Activated naive CD4-positive, alpha-beta T cell treated with anti-CD3 and anti-CD28 coated beads for 36 hours (primary cell): ENCODE data around the gene ZSCAN22. TPM values are rescaled to one million over a fixed set of nuclear protein-coding genes. Genes with fewer than 3 reads are reported as not detected.
A peak's percentile ranks its signal among the peaks of the same experiment; 100 is the strongest.
"Not testable (repeated sequence)": the region's sequence is repeated elsewhere in the genome, so short reads cannot be mapped to it uniquely, and the experiment has no call there.

ENCODE experiments used
- CTCF ChIA-PET: fragments of 350-600 bp; sonication (Branson Sonifier 250); formaldehyde crosslinking; loops from one replicate; lab custom pipeline; 2021; ENCODE audit warnings: antibody characterized with exemption; lab: Charles Lee
- DNase-seq: peaks from one replicate; pipeline ENCODE4 v3.0.0-alpha.2; 2020
- H3K27ac Mint-ChIP-seq: one replicate; pipeline ENCODE4 v1.8.0; 2021; ENCODE audit warnings: mild to moderate bottlenecking, mixed read lengths
- H3K27me3 Mint-ChIP-seq: one replicate; pipeline ENCODE4 v1.8.0; 2021; ENCODE audit warnings: low read depth, mixed read lengths
- H3K36me3 Mint-ChIP-seq: one replicate; pipeline ENCODE4 v1.8.0; 2021; ENCODE audit warnings: low read depth, mixed read lengths
- H3K4me1 Mint-ChIP-seq: one replicate; pipeline ENCODE4 v1.8.0; 2021; ENCODE audit warnings: low read depth, mixed read lengths
- H3K4me3 Mint-ChIP-seq: one replicate; pipeline ENCODE4 v1.8.0; 2021; ENCODE audit warnings: mild to moderate bottlenecking, moderate library complexity, mixed read lengths
- H3K9me3 Mint-ChIP-seq: one replicate; pipeline ENCODE4 v1.8.0; 2021; ENCODE audit warnings: mixed read lengths
- intact Hi-C: fragments of 100-400 bp; cut with micrococcal nuclease; formaldehyde crosslinking; loops from one replicate; pipeline ENCODE4 v1.15.1; 2023
- total RNA-seq, 2 experiments: library from RNA; stranded (reverse); gene quantifications; one replicate each; pipeline ENCODE4 v1.2.3, GENCODE V29; 2021

Gene ZSCAN22
- total RNA-seq, 2 experiments from 2014 or later = 1.2 to 1.3 TPM

DNA sequence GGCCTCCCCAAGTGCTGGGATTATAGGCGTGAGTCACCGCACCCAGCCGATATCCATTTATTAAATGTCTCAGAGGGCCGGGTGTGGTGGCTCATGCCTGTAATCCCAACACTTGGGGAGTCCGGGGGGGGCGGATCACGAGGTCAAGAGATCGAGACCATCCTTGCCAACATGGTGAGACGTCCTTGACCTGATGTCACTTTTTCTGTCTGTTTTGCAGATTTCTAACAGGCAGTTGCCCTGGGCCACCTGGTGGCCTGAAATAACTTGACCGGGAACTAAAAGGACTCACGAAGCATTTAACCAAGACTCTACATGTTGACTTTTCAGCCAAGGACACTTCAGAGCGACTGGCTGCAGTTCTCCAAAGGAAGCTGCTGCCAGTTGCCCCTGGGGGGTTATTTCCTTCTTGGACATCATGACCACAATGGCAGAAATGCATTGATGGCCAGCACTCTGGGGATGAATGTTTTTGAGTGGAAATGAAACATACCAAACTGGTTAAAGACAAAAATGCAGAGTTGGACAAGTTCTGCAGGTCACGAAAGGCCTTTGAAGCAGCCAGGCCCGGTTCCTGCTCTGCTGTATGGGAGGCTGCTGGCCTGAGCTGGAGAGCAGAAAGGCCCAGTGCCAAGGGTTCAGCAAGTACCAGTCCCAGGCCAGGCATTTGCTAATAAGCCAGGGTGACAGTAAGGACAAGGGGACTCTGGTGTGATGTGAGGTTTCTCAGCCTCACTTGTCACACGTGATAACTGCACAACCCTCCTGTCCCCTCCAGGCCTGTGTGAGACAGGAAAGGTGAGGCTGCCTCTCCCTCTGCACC lies 45.7 kb downstream of the ZSCAN22 start:
- no peaks in the 10 kb centered on the region for H3K27me3 Mint-ChIP-seq
- H3K9me3 Mint-ChIP-seq = no peaks in the 10 kb centered on the region
- H3K4me1 Mint-ChIP-seq = peaks cover 2% of the 10 kb centered on the region
- intact Hi-C loops = no loop called here
- no peak for DNase-seq
- H3K4me3 Mint-ChIP-seq = no peak overlapping the region
- CTCF ChIA-PET = no interaction called here
- H3K27ac Mint-ChIP-seq = no peak overlapping the region
- H3K36me3 Mint-ChIP-seq = no peaks in the 10 kb centered on the region

DNA sequence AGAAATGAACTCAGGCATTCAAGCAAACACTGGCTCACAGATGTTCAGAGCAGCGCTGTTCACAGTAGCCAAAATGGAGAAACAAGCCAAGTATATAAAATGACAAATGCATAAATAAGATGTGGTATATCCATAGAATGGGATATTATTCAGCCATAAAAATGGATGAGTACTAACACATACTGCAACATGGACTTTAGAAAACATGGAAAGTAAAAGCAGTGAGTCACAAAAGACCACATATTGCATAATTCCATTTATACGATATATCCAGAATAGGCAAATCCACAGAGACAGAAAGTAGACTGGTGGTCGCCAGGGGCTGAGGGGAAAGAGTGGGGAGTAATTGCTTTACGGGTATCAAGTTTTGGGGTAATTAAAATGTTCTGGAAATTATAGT lies 47.4 kb downstream of the ZSCAN22 start:
- no peak overlapping the region for H3K27ac Mint-ChIP-seq
- CTCF ChIA-PET = no interaction called here
- intact Hi-C loops = no loop called here
- peaks cover 2% of the 10 kb centered on the region for H3K4me1 Mint-ChIP-seq
- H3K36me3 Mint-ChIP-seq = no peaks in the 10 kb centered on the region
- no peak for DNase-seq
- H3K4me3 Mint-ChIP-seq = no peak overlapping the region
- no peaks in the 10 kb centered on the region for H3K9me3 Mint-ChIP-seq
- H3K27me3 Mint-ChIP-seq = no peaks in the 10 kb centered on the region

DNA sequence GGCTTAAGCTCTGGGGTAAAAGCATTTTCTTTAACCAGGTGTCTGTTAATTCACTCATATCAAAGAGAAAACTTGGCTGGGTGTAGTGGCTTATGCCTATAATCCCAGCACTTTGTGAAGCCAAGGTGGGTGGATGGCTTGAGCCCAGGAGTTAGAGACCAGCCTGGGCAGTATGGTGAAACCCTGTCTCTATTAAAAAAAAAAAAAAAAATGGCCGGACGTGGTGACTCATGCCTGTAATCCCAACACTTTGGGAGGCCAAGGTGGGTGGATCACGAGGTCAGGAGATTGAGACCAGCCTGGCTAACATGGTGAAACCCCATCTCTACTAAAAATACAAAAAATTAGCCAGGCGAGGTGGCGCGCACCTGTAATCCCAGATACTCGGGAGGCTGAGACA lies 49.9 kb downstream of the ZSCAN22 start:
- H3K27me3 Mint-ChIP-seq, CTCF ChIA-PET, H3K36me3 Mint-ChIP-seq, H3K27ac Mint-ChIP-seq, DNase-seq, H3K4me3 Mint-ChIP-seq, intact Hi-C loops, H3K9me3 Mint-ChIP-seq: not testable (repeated sequence)
- H3K4me1 Mint-ChIP-seq = peaks cover 12% of the 10 kb centered on the region

DNA sequence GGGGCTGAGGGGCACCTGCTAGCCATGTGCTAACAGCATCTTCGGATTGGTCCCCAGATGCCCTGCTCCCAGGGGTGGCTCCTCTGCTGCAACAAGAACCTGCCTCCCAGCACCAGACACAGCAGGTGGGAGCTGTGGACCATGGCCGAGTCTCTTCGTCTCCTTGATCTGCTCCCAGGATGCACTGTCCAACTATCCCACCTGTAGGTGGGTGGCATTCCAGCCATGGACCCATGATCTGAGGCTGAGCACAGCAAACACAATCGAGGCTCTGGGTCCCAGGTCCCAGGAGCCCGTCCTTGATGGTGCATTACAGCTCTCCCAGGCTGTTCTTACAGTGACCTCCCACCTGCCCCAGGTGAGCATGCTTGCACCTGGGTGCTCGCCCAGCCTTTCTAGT lies 52.5 kb downstream of the ZSCAN22 start:
- Mint-ChIP-seq H3K27me3 (no peaks in the 10 kb centered on the region), H3K36me3 (no peaks in the 10 kb centered on the region), H3K4me1 (peaks cover 15% of the 10 kb centered on the region), H3K27ac (peak overlapping the region; percentile 90), H3K9me3 (no peaks in the 10 kb centered on the region), H3K4me3 (peak overlapping the region; percentile 86)
- intact Hi-C loops = no loop called here
- DNase-seq = no peak
- CTCF ChIA-PET = no interaction called here

DNA sequence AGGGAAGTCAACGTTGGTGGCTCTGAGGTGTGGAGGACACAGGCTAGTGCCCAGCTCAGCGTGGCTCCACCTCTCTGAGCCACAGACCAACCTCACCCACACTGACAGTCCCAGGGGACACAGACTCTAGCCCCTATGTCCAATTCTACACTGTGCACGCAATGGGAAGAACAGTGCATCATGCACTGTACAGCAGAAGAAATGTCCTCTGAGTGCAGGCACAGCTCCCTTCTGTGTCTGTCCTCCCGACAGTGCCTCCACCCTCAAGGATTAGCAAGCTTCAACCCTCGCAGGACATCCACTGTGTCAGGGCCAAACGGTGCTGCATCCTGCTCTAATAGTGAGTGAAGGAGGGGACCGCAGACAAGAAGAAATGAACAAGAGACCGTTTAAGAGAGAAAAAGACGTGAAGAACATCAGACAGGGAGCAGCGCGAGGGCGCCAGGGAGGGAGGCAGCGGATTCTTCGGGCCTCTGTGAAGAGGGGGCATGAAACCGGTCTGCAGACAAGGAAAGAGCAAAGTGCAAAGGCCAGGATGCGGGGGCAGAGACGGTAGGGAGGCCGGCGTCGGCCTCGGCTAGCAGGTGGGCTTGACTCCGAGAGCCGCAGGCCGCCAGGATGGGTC lies 53.4 kb downstream of the ZSCAN22 start:
- H3K36me3 Mint-ChIP-seq = no peaks in the 10 kb centered on the region
- peaks cover 14% of the 10 kb centered on the region for H3K4me1 Mint-ChIP-seq
- peak overlapping the region; percentile 90 for H3K27ac Mint-ChIP-seq
- H3K27me3 Mint-ChIP-seq = no peaks in the 10 kb centered on the region
- no peaks in the 10 kb centered on the region for H3K9me3 Mint-ChIP-seq
- intact Hi-C loops = loop anchor here (1.0 to 10.0 kb wide), 3 partner anchors 87 to 282 kb away; partner anchors contain the start of genes ZNF324, ZNF544 and ZSCAN18
- H3K4me3 Mint-ChIP-seq = peak overlapping the region; percentile 86
- CTCF ChIA-PET = interaction anchor here (0.6 kb wide), 1 partner anchor 152 kb away, joined by 3 read pairs; no protein-coding TSS in a partner anchor
- no peak for DNase-seq

DNA sequence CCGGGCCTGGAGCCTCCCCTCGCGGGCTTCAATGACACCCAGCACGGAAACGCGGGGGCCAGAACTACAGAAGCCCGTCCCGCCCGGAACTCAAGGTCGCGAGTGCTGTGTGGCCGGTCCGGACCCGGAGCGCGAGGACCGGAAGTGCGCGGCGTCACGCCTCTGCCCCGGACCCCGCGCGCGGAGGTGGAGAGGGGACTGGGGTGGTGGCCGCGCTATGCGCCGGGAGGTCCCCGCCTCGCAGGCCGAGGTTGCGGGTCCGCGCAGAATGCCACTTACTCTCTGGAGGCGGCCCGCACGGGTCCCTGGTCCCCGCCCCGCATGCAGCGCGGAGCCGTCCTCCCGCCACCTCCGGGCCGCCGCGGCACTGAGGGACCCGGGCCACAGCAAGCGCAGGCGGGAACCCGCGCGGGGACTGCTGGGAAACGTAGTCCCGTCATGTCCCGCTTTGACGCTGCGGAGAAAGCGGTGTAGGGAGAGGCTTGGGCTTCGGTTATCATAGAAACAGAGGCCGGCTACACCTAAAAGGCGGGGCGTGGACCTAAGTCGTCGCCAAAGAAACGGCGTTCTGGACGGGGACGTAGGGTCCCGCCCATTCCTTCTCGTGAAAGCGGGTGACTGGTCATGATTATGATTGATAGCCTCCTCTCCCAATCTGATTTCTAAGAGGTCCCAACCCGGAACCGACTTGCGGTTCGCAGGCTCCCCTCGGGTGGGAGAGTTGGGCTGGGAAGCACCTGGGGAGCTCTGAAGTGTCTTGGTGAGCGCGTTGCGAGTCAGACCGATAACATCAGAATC lies 54.1 kb downstream of the ZSCAN22 start, which contains the start of gene ZNF837:
Gene ZNF837, minus strand, starts transcription at position 369 of the 798 bp plus-strand sequence. CDS start 11,698 bp downstream, outside the sequence.
- CTCF ChIA-PET = no interaction called here
- Mint-ChIP-seq H3K27ac (peak within 1 kb of the TSS; percentile 90), H3K4me1 (peaks cover 20% of the 10 kb centered on the region), H3K27me3 (no peaks in the 10 kb centered on the region), H3K9me3 (no peaks in the 10 kb centered on the region), H3K4me3 (peak within 1 kb of the TSS; percentile 86), H3K36me3 (peaks cover 1% of the 10 kb centered on the region)
- intact Hi-C loops = loop anchor here (1.0 to 10.0 kb wide), 14 partner anchors 19 to 283 kb away; partner anchors contain the start of genes ERVK3-1, ZNF132, ZNF274 and ZNF324
- peak; percentile 99 for DNase-seq

DNA sequence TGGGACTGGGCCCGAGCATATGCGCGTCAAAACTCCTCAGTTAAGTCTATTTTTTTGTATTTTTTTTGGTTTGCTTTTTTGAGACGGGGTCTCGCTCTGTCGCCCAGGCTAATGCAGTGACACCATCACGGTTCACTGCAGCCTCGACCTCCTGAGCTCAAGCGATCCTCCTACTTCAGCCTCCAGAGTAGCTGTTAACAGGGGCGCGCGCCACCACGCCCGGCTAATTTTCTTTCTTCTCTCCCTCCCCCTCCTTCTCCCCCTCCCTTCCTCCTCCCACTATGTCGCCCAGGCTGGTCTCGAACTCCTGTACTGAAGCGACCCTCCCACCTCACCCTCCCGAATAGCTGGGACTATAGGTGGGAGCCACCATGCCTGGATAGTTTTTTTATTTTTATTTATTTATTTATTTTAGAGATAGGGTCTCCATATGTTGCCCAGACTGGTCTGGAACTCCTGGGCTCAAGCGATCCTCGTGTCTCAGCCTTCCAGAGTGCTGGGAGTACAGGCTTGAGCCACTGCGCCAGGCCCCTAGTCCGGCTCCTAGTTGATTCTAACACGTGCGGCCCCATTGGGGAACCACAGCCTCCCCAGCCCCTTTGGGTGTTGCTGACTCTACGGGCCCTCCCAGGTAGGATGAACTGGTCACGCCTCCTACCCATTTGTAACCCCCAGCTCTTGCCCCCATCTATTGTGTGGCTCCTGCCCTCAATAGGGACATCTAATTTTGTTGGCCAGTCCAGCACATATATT lies 54.8 kb downstream of the ZSCAN22 start:
- Mint-ChIP-seq H3K27me3 (no peaks in the 10 kb centered on the region), H3K9me3 (no peaks in the 10 kb centered on the region), H3K27ac (peak overlapping the region; percentile 84), H3K4me1 (peaks cover 20% of the 10 kb centered on the region), H3K4me3 (peak overlapping the region; percentile 86), H3K36me3 (peaks cover 1% of the 10 kb centered on the region)
- intact Hi-C loops = loop anchor here (1.0 to 10.0 kb wide), 13 partner anchors 19 to 198 kb away; partner anchors contain the start of genes ERVK3-1, ZNF132, ZNF274 and ZNF324
- no peak for DNase-seq
- CTCF ChIA-PET = no interaction called here

DNA sequence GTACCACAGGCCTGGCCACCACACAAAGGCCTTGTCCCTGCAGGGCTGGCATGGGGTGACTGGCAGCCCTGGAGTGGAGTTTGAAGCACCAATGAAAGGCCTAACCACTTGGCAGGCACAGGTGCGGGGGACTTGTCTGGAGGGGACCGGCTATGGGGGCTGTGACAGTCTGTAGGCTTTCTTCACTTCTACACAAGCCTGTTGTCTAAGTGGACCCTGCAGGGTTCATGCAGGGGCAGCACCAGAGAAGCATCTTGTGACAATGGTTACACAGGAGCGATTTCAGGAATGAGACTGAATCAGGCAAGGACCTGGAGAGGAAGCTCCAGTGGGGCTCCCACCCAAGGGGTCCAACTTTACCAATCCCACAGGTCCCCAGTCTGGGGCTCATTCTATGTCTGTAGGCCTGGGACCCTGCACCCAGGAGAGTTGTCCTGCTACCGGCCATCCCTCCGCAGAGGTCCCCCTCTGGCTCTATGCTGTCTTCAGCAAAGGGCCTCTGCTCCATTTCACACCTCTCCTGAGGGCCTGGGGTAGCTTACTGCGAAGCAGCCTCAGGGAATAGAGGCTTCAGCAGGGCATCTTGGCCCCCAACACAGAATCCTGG lies 56.3 kb downstream of the ZSCAN22 start:
- Mint-ChIP-seq H3K4me3 (no peak overlapping the region), H3K9me3 (no peaks in the 10 kb centered on the region), H3K4me1 (peaks cover 24% of the 10 kb centered on the region), H3K27me3 (no peaks in the 10 kb centered on the region), H3K36me3 (peaks cover 14% of the 10 kb centered on the region), H3K27ac (no peak overlapping the region)
- CTCF ChIA-PET = no interaction called here
- DNase-seq = no peak
- intact Hi-C loops = loop anchor here (10.0 kb wide), 1 partner anchor 158 kb away; the partner anchor contains the start of gene ZNF544

DNA sequence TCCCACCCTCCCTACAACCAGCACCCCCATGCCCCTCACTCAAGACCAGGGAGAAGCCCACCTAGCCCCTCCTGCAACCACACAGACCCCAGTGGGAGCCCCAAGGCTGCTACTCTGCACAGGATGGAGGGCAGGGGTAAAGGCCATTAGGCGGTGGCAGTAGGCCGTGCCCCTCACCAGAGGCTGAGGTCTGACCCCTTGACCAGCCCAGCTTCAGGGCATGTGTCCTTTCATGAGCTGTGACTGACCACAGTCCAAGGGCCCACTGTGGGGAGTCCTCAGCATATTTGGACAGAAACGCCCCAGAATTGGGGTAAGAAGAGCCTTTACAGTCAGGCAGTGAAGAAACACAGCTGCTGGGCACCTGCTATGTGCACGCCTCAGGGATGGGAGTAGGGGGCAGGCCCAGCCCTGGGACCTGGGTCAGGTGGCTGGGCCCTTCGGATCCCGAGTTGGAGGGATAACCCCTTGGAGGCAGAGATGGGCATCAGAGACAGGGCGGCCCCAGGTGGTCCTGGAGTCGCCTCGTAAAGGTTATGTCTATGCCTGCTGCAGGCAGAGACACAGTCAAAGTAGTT lies 58.6 kb downstream of the ZSCAN22 start:
- CTCF ChIA-PET = no interaction called here
- peak overlapping the region; percentile 91 for H3K4me3 Mint-ChIP-seq
- H3K9me3 Mint-ChIP-seq = no peaks in the 10 kb centered on the region
- DNase-seq = no peak
- intact Hi-C loops = loop anchor here (10.0 kb wide), 1 partner anchor 161 kb away; the partner anchor contains the start of gene ZNF544
- H3K4me1 Mint-ChIP-seq = peaks cover 28% of the 10 kb centered on the region
- no peaks in the 10 kb centered on the region for H3K27me3 Mint-ChIP-seq
- peaks cover 27% of the 10 kb centered on the region for H3K36me3 Mint-ChIP-seq
- peak overlapping the region; percentile 96 for H3K27ac Mint-ChIP-seq

DNA sequence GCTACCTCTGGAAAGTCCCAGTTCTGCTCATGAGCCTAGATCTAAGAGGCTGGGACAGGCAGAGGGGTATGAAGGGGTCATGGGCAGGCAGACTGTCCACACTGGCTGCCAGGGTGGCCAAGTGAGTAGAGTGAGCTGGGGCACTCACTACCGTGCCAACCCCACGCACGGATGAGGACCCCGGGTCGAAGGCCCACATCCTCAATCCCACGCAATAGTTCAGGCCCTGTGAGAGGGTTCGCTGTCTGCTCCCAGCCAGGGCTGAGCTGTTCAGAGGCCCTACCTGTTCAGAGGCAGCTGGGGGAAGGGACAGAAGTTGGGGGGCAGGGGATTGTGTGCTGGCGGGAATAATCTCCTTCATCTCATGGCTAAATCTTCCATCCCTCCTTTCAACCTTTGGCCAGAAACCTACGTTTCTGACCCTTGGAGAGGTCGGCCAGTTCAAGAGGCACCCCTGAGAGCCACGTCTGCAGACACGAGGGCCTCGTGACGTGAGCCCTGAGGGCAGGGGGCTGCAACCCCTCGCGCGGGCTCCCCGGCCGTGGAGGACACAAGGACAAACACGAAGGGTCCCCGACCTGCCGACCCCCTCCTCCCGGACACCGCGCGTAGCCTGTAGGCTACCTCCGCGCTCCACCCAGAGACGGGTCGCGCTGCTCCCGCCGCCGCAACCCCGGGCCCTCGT lies 59.2 kb downstream of the ZSCAN22 start:
- peak overlapping the region; percentile 91 for H3K4me3 Mint-ChIP-seq
- no peaks in the 10 kb centered on the region for H3K9me3 Mint-ChIP-seq
- CTCF ChIA-PET = no interaction called here
- H3K4me1 Mint-ChIP-seq = peaks cover 34% of the 10 kb centered on the region
- no peaks in the 10 kb centered on the region for H3K27me3 Mint-ChIP-seq
- H3K36me3 Mint-ChIP-seq = peaks cover 32% of the 10 kb centered on the region
- intact Hi-C loops = loop anchor here (2.0 to 10.0 kb wide), 2 partner anchors 107 to 161 kb away; partner anchors contain the start of genes ZNF544 and ZNF8
- DNase-seq = peak; percentile 27
- peak overlapping the region; percentile 96 for H3K27ac Mint-ChIP-seq
